HFFc6 (cell line): Measurements from ENCODE around the gene MDGA2. TPM values are rescaled to one million over a fixed set of nuclear protein-coding genes. Genes with fewer than 3 reads are reported as not detected.

Experiments
- DNase-seq: peaks from one replicate; pipeline ENCODE4 v3.0.0-alpha.2; 2018
- H3K27ac Mint-ChIP-seq: 2 replicates; pipeline ENCODE4 v1.8.0; 2020; ENCODE audit warnings: mild to moderate bottlenecking, mixed read lengths
- H3K27me3 Mint-ChIP-seq: 2 replicates; pipeline ENCODE4 v1.8.0; 2021; ENCODE audit warnings: mild to moderate bottlenecking, moderate library complexity, mixed read lengths; ENCODE audit not compliant: insufficient read depth
- H3K36me3 Mint-ChIP-seq: 2 replicates; pipeline ENCODE4 v1.8.0; 2021; ENCODE audit warnings: low read depth, mixed read lengths
- H3K4me1 Mint-ChIP-seq: 2 replicates; pipeline ENCODE4 v1.8.0; 2020; ENCODE audit warnings: low read depth, mixed read lengths
- H3K4me3 Mint-ChIP-seq: 2 replicates; pipeline ENCODE4 v1.8.0; 2020; ENCODE audit warnings: mild to moderate bottlenecking, moderate library complexity, mixed read lengths
- H3K9me3 Mint-ChIP-seq: 2 replicates; pipeline ENCODE4 v1.8.0; 2020; ENCODE audit warnings: mild to moderate bottlenecking, mixed read lengths
- total RNA-seq, 6 experiments: library from RNA; stranded (reverse); fragmentation: NEBNext Ultra II Directional; extraction: Animal tissue kit (Norgen Biotek cat#: 25700); gene quantifications; 2 replicates in 1 of 6; 3 replicates in 5 of 6; pipeline ENCODE4 v1.2.3, GENCODE V29; 2021
- TF ChIP-seq, protein P1 (sequence below): fragments of 200-600 bp; sonication (generic); IDR thresholded peaks from 2 replicates; pipeline ENCODE4 v1.5.0; 2021; ENCODE audit warnings: antibody characterized with exemption, mild to moderate bottlenecking

MDGA2 gene
- total RNA-seq, 6 experiments from 2014 or later: not detected

GRCh38 chr14:47020500-47020899 is 654.9 kb downstream of the MDGA2 start:
- no peaks in the 10 kb centered on the region for H3K4me1 Mint-ChIP-seq
- no peaks in the 10 kb centered on the region for H3K36me3 Mint-ChIP-seq
- no peak overlapping the region for H3K27ac Mint-ChIP-seq
- no peak for DNase-seq
- no peaks in the 10 kb centered on the region for H3K27me3 Mint-ChIP-seq
- no peak overlapping the region for H3K4me3 Mint-ChIP-seq
- TF ChIP-seq, protein P1, sequence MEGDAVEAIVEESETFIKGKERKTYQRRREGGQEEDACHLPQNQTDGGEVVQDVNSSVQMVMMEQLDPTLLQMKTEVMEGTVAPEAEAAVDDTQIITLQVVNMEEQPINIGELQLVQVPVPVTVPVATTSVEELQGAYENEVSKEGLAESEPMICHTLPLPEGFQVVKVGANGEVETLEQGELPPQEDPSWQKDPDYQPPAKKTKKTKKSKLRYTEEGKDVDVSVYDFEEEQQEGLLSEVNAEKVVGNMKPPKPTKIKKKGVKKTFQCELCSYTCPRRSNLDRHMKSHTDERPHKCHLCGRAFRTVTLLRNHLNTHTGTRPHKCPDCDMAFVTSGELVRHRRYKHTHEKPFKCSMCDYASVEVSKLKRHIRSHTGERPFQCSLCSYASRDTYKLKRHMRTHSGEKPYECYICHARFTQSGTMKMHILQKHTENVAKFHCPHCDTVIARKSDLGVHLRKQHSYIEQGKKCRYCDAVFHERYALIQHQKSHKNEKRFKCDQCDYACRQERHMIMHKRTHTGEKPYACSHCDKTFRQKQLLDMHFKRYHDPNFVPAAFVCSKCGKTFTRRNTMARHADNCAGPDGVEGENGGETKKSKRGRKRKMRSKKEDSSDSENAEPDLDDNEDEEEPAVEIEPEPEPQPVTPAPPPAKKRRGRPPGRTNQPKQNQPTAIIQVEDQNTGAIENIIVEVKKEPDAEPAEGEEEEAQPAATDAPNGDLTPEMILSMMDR: no peak
- peaks cover 44% of the 10 kb centered on the region for H3K9me3 Mint-ChIP-seq

DNA sequence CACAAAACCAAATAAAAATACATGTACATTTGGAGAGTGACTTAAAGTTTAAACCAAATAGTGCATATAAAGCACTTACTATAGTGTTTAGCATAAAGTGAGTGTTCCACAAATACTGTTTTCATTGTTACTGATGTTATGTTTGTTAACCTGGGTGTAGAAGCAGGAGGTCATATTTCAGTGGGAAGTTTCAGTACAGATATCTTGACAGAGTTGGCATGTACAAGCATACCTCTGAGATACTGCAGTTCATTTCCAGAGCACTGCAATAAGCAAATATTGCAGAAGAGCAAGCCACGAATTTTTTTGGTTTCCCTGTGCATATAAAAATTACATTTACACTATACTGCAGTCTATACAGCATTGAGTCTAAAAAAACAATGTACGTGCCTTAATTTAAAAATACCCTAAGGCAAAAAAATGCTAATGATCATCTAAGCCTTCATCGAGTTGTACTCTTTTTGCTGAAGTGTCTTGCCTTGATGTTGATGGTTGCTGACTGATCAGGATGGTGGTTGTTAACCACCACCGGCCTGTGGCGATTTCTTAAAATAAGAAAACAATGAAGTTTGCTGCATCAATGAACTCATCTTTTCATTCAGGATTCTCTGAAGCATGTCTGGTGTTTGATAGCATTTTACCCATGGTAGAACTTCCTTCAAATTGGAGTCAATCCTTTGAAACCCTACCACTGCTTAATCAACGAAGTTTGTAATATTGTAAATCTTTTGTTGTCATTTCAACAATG is 662.7 kb downstream of the MDGA2 start:
- TF ChIP-seq, protein P1: no peak
- Mint-ChIP-seq H3K9me3 (peaks cover 36% of the 10 kb centered on the region), H3K4me1 (no peaks in the 10 kb centered on the region), H3K4me3 (no peak overlapping the region), H3K27ac (no peak overlapping the region), H3K36me3 (0 out of 2 replicates have a peak, but pooled peaks cover 6% of the 10 kb centered on the region), H3K27me3 (no peaks in the 10 kb centered on the region)
- DNase-seq: no peak

- Mint-ChIP-seq H3K4me3 (no peak overlapping the region), H3K36me3 (0 out of 2 replicates have a peak, but pooled peaks cover 3% of the 10 kb centered on the region), H3K27me3 (no peaks in the 10 kb centered on the region), H3K27ac (no peak overlapping the region), H3K4me1 (no peaks in the 10 kb centered on the region), H3K9me3 (peaks cover 20% of the 10 kb centered on the region)
- TF ChIP-seq, protein P1: no peak
- DNase-seq: no peak
Measured at GRCh38 chr14:47009615-47010014, 665.8 kb downstream of the MDGA2 start.

DNA sequence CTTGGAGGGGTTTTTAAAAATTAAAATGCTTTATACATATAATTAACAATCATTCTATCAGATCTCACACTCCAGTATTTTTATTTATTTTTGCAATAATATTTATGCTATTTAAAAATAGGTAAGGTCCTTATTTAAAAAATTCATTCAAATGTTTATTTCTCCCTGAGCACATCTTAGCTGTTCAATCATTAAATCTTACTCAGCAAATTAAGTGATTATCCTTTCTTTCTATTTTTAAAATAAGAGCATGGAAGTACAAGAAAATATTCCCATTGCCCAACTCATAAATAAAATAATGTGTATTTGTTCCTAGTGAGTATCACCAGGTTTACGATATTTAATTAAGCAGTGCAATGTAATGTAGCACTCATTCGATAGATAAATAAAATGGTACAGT is 666.7 kb downstream of the MDGA2 start:
- Mint-ChIP-seq H3K9me3 (peaks cover 18% of the 10 kb centered on the region), H3K36me3 (no peaks in the 10 kb centered on the region), H3K27ac (no peak overlapping the region), H3K4me1 (no peaks in the 10 kb centered on the region), H3K27me3 (no peaks in the 10 kb centered on the region), H3K4me3 (no peak overlapping the region)
- no peak for DNase-seq
- TF ChIP-seq, protein P1: no peak

DNA sequence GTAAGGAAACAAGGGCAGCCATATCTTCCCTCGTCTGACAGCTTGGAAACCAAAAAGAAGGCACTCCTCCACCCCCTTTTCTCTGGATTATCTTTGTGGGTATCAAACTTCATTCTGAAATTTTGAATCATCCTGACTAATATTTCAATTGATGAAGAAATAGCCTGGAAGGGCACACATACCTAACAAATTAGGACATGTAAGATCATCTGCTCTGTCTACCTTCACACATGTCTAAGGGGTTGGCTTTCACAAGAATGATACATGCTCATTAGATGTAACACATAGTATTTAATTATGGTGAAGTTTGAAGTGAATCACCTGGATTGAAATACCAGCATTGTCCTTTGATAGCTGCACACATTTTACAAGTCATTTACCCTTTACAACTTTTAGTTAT is 675.7 kb downstream of the MDGA2 start:
- H3K4me3 Mint-ChIP-seq: no peak overlapping the region
- peaks cover 29% of the 10 kb centered on the region for H3K9me3 Mint-ChIP-seq
- no peak overlapping the region for H3K27ac Mint-ChIP-seq
- TF ChIP-seq, protein P1: no peak
- no peaks in the 10 kb centered on the region for H3K4me1 Mint-ChIP-seq
- no peaks in the 10 kb centered on the region; the same call in 1 of the 2 replicates for H3K36me3 Mint-ChIP-seq
- H3K27me3 Mint-ChIP-seq: no peaks in the 10 kb centered on the region
- no peak for DNase-seq
